Panc1 (cell line): ENCODE data around the gene CYP26C1.

Source experiments
- POLR2AphosphoS5 ChIP-seq: IDR thresholded peaks from 2 replicates; pipeline ENCODE4 v1.6.1; 2012; ENCODE audit warnings: mild to moderate bottlenecking, low read depth, low read length, moderate library complexity
- SIN3A ChIP-seq: IDR thresholded peaks from 2 replicates; pipeline ENCODE4 v1.6.1; 2012; ENCODE audit warnings: low read depth, mild to moderate bottlenecking, low read length, moderate library complexity, borderline replicate concordance; ENCODE audit not compliant: insufficient read depth
- TF ChIP-seq, protein P1 (sequence below): fragments of 450-650 bp; IDR thresholded peaks from 2 replicates; pipeline ENCODE4 v1.5.1; 2017; ENCODE audit warnings: mild to moderate bottlenecking
- TF ChIP-seq, protein P2 (sequence below), 2 experiments: IDR thresholded peaks; 2 replicates each; pipeline ENCODE4 v1.6.1; 2011 to 2012; ENCODE audit warnings: low read depth in 2 of 2, control low read depth in 1 of 2, low read length in 1 of 2, mild to moderate bottlenecking in 1 of 2, moderate library complexity in 1 of 2; ENCODE audit not compliant: insufficient read depth in 1 of 2

DNA sequence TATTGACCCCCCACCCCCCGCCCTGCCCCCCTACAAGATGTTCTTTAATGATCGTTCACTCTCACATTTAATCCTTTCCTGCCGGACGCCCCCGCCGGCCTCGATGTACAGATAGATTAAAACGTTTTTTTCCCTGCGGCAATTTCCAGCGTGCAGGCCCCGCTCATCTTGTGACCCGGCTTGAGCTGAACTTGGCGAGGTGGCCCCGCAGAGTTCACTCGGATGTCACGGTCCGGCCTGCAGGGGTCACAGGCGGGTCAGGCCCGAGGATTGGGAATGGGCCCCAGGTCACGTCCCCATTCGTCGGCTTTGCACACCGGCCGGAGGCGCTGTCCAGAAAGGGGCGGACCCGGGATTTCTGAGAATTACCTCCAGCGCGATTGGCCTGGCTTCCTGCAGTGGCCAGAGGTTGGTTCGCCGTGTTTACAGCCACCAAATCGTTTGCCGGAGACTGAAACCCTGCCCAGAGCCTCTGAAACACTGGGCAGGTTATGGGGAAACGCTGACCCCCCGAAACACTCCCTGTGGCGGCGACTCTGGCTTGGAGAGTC is 11.2 kb downstream of the CYP26C1 start:
- TF ChIP-seq, protein P1, sequence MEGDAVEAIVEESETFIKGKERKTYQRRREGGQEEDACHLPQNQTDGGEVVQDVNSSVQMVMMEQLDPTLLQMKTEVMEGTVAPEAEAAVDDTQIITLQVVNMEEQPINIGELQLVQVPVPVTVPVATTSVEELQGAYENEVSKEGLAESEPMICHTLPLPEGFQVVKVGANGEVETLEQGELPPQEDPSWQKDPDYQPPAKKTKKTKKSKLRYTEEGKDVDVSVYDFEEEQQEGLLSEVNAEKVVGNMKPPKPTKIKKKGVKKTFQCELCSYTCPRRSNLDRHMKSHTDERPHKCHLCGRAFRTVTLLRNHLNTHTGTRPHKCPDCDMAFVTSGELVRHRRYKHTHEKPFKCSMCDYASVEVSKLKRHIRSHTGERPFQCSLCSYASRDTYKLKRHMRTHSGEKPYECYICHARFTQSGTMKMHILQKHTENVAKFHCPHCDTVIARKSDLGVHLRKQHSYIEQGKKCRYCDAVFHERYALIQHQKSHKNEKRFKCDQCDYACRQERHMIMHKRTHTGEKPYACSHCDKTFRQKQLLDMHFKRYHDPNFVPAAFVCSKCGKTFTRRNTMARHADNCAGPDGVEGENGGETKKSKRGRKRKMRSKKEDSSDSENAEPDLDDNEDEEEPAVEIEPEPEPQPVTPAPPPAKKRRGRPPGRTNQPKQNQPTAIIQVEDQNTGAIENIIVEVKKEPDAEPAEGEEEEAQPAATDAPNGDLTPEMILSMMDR = peak; percentile 25
- no peak for TF ChIP-seq POLR2AphosphoS5
- no peak for TF ChIP-seq SIN3A
- TF ChIP-seq, protein P2, sequence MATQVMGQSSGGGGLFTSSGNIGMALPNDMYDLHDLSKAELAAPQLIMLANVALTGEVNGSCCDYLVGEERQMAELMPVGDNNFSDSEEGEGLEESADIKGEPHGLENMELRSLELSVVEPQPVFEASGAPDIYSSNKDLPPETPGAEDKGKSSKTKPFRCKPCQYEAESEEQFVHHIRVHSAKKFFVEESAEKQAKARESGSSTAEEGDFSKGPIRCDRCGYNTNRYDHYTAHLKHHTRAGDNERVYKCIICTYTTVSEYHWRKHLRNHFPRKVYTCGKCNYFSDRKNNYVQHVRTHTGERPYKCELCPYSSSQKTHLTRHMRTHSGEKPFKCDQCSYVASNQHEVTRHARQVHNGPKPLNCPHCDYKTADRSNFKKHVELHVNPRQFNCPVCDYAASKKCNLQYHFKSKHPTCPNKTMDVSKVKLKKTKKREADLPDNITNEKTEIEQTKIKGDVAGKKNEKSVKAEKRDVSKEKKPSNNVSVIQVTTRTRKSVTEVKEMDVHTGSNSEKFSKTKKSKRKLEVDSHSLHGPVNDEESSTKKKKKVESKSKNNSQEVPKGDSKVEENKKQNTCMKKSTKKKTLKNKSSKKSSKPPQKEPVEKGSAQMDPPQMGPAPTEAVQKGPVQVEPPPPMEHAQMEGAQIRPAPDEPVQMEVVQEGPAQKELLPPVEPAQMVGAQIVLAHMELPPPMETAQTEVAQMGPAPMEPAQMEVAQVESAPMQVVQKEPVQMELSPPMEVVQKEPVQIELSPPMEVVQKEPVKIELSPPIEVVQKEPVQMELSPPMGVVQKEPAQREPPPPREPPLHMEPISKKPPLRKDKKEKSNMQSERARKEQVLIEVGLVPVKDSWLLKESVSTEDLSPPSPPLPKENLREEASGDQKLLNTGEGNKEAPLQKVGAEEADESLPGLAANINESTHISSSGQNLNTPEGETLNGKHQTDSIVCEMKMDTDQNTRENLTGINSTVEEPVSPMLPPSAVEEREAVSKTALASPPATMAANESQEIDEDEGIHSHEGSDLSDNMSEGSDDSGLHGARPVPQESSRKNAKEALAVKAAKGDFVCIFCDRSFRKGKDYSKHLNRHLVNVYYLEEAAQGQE (IDR thresholded peaks at IDR 0.05; ENCODE audit: insufficient read depth in 1 of 2, low read depth in 2 of 2, low read length in 1 of 2) = peak in 1 of 2 experiments; percentile 77; a peak in 2 of 4 replicates
